BLaER1 treated with 17β-estradiol and CSF1 and Interleukin-3, amounts not matched to agents 10 nM and 100 nM (cell line): ENCODE results near the gene SYTL3.
"Not testable (repeated sequence)": the region's sequence is repeated elsewhere in the genome, so short reads cannot be mapped to it uniquely, and the experiment has no call there.

ENCODE experiments used
- H3K27ac ChIP-seq, 11 experiments: shearing (Covaris generic); formaldehyde crosslinking; 2 replicates each; pipeline ENCODE4 v1.8.1; 2022
- H3K27me3 ChIP-seq, 11 experiments: shearing (Covaris generic); formaldehyde crosslinking; 2 replicates each; pipeline ENCODE4 v1.8.1; 2022
- H3K36me3 ChIP-seq, 11 experiments: shearing (Covaris generic); formaldehyde crosslinking; 2 replicates each; pipeline ENCODE4 v1.8.1; 2022
- H3K4me1 ChIP-seq, 10 experiments: shearing (Covaris generic); formaldehyde crosslinking; 2 replicates each; pipeline ENCODE4 v1.8.1; 2022
- H3K4me2 ChIP-seq, 11 experiments: shearing (Covaris generic); formaldehyde crosslinking; 2 replicates each; pipeline ENCODE4 v1.8.1; 2022
- H3K4me3 ChIP-seq, 10 experiments: shearing (Covaris generic); formaldehyde crosslinking; 2 replicates each; pipeline ENCODE4 v1.8.1; 2022
- H3K9ac ChIP-seq, 11 experiments: shearing (Covaris generic); formaldehyde crosslinking; 2 replicates each; pipeline ENCODE4 v1.8.1; 2022
- H3K9me3 ChIP-seq, 11 experiments: shearing (Covaris generic); formaldehyde crosslinking; replicated peaks in 1 of 11; 2 replicates each; pipeline ENCODE4 v1.8.1; 2022
- H4K20me1 ChIP-seq, 11 experiments: shearing (Covaris generic); formaldehyde crosslinking; 2 replicates each; pipeline ENCODE4 v1.8.1; 2022
- Cebpa-rat ChIP-seq, 11 experiments: shearing (Covaris generic); IDR thresholded peaks; 2 replicates each; pipeline ENCODE4 v1.8.1; 2022

The SYTL3 gene

GRCh38 chr6:158669145-158670035 lies 19.5 kb downstream of the SYTL3 start:
- no peak overlapping the region for H3K4me3 ChIP-seq
- peak overlapping the region in 5 of 11 experiments; percentile 88 to 99 (median 98); a peak in 8 of 22 replicates for H3K27ac ChIP-seq
- peaks cover 0 to 9% (median 0%) of the 10 kb centered on the region in 11 experiments; a peak in 1 of 22 replicates for H3K9me3 ChIP-seq
- peak overlapping the region in 1 of 11 experiments; percentile 28; a peak in 1 of 22 replicates for H3K9ac ChIP-seq
- TF ChIP-seq Cebpa-rat (IDR thresholded peaks at IDR 0.05), result no peak
- H3K36me3 ChIP-seq, result peaks cover 0 to 21% (median 0%) of the 10 kb centered on the region in 11 experiments; a peak in 7 of 22 replicates
- H3K4me2 ChIP-seq, result peak overlapping the region in 4 of 11 experiments; percentile 74 to 86 (median 82); a peak in 7 of 22 replicates
- peaks cover 0 to 55% (median 51%) of the 10 kb centered on the region in 11 experiments; a peak in 19 of 22 replicates for H3K27me3 ChIP-seq
- H3K4me1 ChIP-seq, result peaks cover 8 to 67% (median 39%) of the 10 kb centered on the region in 10 experiments; a peak in 18 of 20 replicates
- H4K20me1 ChIP-seq, result no peaks in the 10 kb centered on the region

- not testable (repeated sequence) for H3K9ac ChIP-seq, H3K27ac ChIP-seq, H3K4me3 ChIP-seq, H3K4me2 ChIP-seq, H3K9me3 ChIP-seq, H4K20me1 ChIP-seq
- Histone ChIP-seq H3K36me3 (peaks cover 0 to 24% (median 0%) of the 10 kb centered on the region in 11 experiments; a peak in 3 of 22 replicates), H3K27me3 (peaks cover 0 to 27% (median 25%) of the 10 kb centered on the region in 11 experiments; a peak in 17 of 22 replicates), H3K4me1 (peaks cover 0 to 42% (median 17%) of the 10 kb centered on the region in 10 experiments; a peak in 15 of 20 replicates)
Observed at GRCh38 chr6:158672119-158672518, 22.3 kb downstream of the SYTL3 start.

GRCh38 chr6:158672726-158673125 lies 22.9 kb downstream of the SYTL3 start:
- Histone ChIP-seq H3K9me3 (peaks cover 0 to 6% (median 0%) of the 10 kb centered on the region in 11 experiments; a peak in 4 of 22 replicates), H3K4me3 (no peak overlapping the region), H3K9ac (no peak overlapping the region), H4K20me1 (no peaks in the 10 kb centered on the region), H3K36me3 (peaks cover 0 to 24% (median 0%) of the 10 kb centered on the region in 11 experiments; a peak in 3 of 22 replicates), H3K27ac (no peak overlapping the region), H3K27me3 (peaks cover 0 to 21% (median 20%) of the 10 kb centered on the region in 11 experiments; a peak in 17 of 22 replicates), H3K4me1 (peaks cover 0 to 36% (median 11%) of the 10 kb centered on the region in 10 experiments; a peak in 14 of 20 replicates), H3K4me2 (no peak overlapping the region)
- no peak for TF ChIP-seq Cebpa-rat (IDR thresholded peaks at IDR 0.05)

GRCh38 chr6:158674342-158675131 lies 24.7 kb downstream of the SYTL3 start:
- Histone ChIP-seq H3K36me3 (peaks cover 0 to 20% (median 0%) of the 10 kb centered on the region in 11 experiments; a peak in 3 of 22 replicates), H3K9me3 (peaks cover 0 to 6% (median 0%) of the 10 kb centered on the region in 11 experiments; a peak in 4 of 22 replicates), H3K27me3 (peaks cover 0 to 3% (median 2%) of the 10 kb centered on the region in 11 experiments; a peak in 5 of 22 replicates), H3K4me1 (peaks cover 0 to 18% (median 0%) of the 10 kb centered on the region in 10 experiments; a peak in 8 of 20 replicates), H3K4me3 (no peak overlapping the region), H4K20me1 (no peaks in the 10 kb centered on the region), H3K27ac (no peak overlapping the region), H3K9ac (no peak overlapping the region), H3K4me2 (no peak overlapping the region)
- no peak for TF ChIP-seq Cebpa-rat (IDR thresholded peaks at IDR 0.05)

- peaks cover 0 to 32% (median 0%) of the 10 kb centered on the region in 11 experiments; a peak in 3 of 22 replicates for H3K36me3 ChIP-seq
- not testable (repeated sequence) for H3K4me1 ChIP-seq, H3K4me3 ChIP-seq, H3K27me3 ChIP-seq, H3K27ac ChIP-seq, H3K9me3 ChIP-seq, H3K9ac ChIP-seq, H4K20me1 ChIP-seq, H3K4me2 ChIP-seq
Observed at GRCh38 chr6:158677094-158677493, 27.2 kb downstream of the SYTL3 start.

GRCh38 chr6:158677906-158678578 lies 28.2 kb downstream of the SYTL3 start:
- H3K9ac ChIP-seq, result no peak overlapping the region
- H3K4me1 ChIP-seq, result no peaks in the 10 kb centered on the region
- H4K20me1 ChIP-seq, result no peaks in the 10 kb centered on the region
- peaks cover 0 to 38% (median 0%) of the 10 kb centered on the region in 11 experiments; a peak in 4 of 22 replicates for H3K36me3 ChIP-seq
- H3K9me3 ChIP-seq, result peaks cover 0 to 6% (median 0%) of the 10 kb centered on the region in 11 experiments; a peak in 4 of 22 replicates
- no peak overlapping the region for H3K4me2 ChIP-seq
- no peak overlapping the region for H3K4me3 ChIP-seq
- no peak for TF ChIP-seq Cebpa-rat (IDR thresholded peaks at IDR 0.05)
- no peaks in the 10 kb centered on the region for H3K27me3 ChIP-seq
- no peak overlapping the region for H3K27ac ChIP-seq

GRCh38 chr6:158680015-158680414 lies 30.2 kb downstream of the SYTL3 start:
- H3K4me1 ChIP-seq, result 0 out of 20 replicates have a peak, but pooled peaks cover 0 to 5% (median 0%) of the 10 kb centered on the region in 10 experiments
- H4K20me1 ChIP-seq, result no peaks in the 10 kb centered on the region

GRCh38 chr6:158680481-158680880 lies 30.6 kb downstream of the SYTL3 start:
- H3K9me3 ChIP-seq, result peaks cover 0 to 4% (median 0%) of the 10 kb centered on the region in 11 experiments; a peak in 4 of 22 replicates
- no peak overlapping the region for H3K4me2 ChIP-seq
- peaks cover 0 to 44% (median 0%) of the 10 kb centered on the region in 11 experiments; a peak in 5 of 22 replicates for H3K36me3 ChIP-seq
- no peak for TF ChIP-seq Cebpa-rat (IDR thresholded peaks at IDR 0.05)
- no peak overlapping the region for H3K4me3 ChIP-seq
- H3K27ac ChIP-seq, result no peak overlapping the region
- no peaks in the 10 kb centered on the region for H3K27me3 ChIP-seq
- H4K20me1 ChIP-seq, result no peaks in the 10 kb centered on the region
- no peak overlapping the region for H3K9ac ChIP-seq
- H3K4me1 ChIP-seq, result peaks cover 0 to 8% (median 0%) of the 10 kb centered on the region in 10 experiments; a peak in 2 of 20 replicates

More at GRCh38 chr6:158680015-158680414, 30.2 kb downstream of the SYTL3 start:
- Histone ChIP-seq H3K27me3 (no peaks in the 10 kb centered on the region), H3K4me2 (no peak overlapping the region), H3K36me3 (peaks cover 0 to 45% (median 0%) of the 10 kb centered on the region in 11 experiments; a peak in 5 of 22 replicates), H3K27ac (no peak overlapping the region), H3K9me3 (peaks cover 0 to 6% (median 0%) of the 10 kb centered on the region in 11 experiments; a peak in 4 of 22 replicates), H3K9ac (no peak overlapping the region), H3K4me3 (no peak overlapping the region)
- no peak for TF ChIP-seq Cebpa-rat (IDR thresholded peaks at IDR 0.05)
